ENCODE results near the gene PATJ. TPM values are rescaled to one million over a fixed set of nuclear protein-coding genes. Genes with fewer than 3 reads are reported as not detected.

The PATJ gene
- total RNA-seq, 1 experiment from 2014 or later: 72.2 TPM

DNA sequence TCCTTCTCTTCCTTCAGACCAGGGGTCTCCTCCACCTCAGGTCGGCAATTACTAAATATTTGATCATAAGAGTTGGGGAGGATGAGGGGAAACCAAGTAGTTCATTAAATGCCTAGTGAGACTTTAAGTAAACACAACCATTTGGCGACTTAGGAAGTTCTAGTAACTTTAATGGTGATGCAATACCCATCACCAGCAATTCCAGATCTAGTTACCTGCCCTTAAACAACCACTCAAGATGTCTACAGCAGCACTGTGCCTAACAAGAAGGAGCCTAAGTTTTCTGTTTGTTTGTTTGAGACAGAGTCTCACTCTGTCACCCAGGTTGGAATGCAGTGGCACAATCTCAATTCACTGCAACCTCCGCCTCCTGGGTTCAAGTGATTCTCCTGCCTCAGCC lies 395.7 kb downstream of the PATJ start:
- Mint-ChIP-seq H3K27ac (ENCODE audit: unreplicated experiment) (no peak overlapping the region), H3K36me3 (ENCODE audit: insufficient read depth, unreplicated experiment) (peaks cover 28% of the 10 kb centered on the region), H3K4me3 (ENCODE audit: low read depth, unreplicated experiment) (no peak overlapping the region), H3K27me3 (ENCODE audit: unreplicated experiment) (no peaks in the 10 kb centered on the region), H3K9me3 (ENCODE audit: low read depth, unreplicated experiment) (no peaks in the 10 kb centered on the region), H3K4me1 (ENCODE audit: low read depth, unreplicated experiment) (peaks cover 8% of the 10 kb centered on the region)
- no peak for TF ChIP-seq CTCF (IDR thresholded peaks at IDR 0.05; ENCODE audit: unreplicated experiment)
- BruUV-seq (replicated peaks): no TSS peak
- CTCF ChIA-PET: no interaction called here
- DNase-seq: no peak
- intact Hi-C loops (cut with micrococcal nuclease; ENCODE audit: unreplicated experiment): no loop called here

DNA sequence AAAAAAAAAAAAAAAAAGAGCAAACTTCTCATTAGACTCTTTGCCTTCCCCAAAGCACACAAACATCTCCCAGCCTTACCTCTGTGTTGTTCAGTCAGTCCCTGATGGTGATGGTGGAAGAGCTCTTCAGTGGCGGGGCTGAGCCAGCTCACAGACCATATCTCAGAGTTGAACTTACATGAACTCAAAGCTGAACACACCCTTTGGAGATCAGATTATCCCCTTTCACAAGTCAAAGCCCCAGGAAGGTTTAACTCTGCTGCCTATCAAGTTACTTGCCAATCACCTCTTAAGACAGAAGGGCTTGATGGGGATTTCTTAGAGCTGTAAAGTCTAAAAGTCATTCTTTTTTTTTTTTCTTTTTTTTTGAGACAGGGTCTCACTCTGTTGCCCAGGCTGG lies 397.1 kb downstream of the PATJ start:
- peaks cover 8% of the 10 kb centered on the region for H3K4me1 Mint-ChIP-seq (ENCODE audit: low read depth, unreplicated experiment)
- intact Hi-C loops (cut with micrococcal nuclease; ENCODE audit: unreplicated experiment): no loop called here
- CTCF ChIA-PET: no interaction called here
- no peak for DNase-seq
- no peak overlapping the region for H3K27ac Mint-ChIP-seq (ENCODE audit: unreplicated experiment)
- no peaks in the 10 kb centered on the region for H3K27me3 Mint-ChIP-seq (ENCODE audit: unreplicated experiment)
- no peak overlapping the region for H3K4me3 Mint-ChIP-seq (ENCODE audit: low read depth, unreplicated experiment)
- peaks cover 24% of the 10 kb centered on the region for H3K36me3 Mint-ChIP-seq (ENCODE audit: insufficient read depth, unreplicated experiment)
- TF ChIP-seq CTCF (IDR thresholded peaks at IDR 0.05; ENCODE audit: unreplicated experiment): no peak
- BruUV-seq (replicated peaks): no TSS peak
- no peaks in the 10 kb centered on the region for H3K9me3 Mint-ChIP-seq (ENCODE audit: low read depth, unreplicated experiment)

GRCh38 chr1:62140666-62141065 lies 398.4 kb downstream of the PATJ start:
- H3K27me3 Mint-ChIP-seq (ENCODE audit: unreplicated experiment): no peaks in the 10 kb centered on the region
- DNase-seq: no peak
- TF ChIP-seq CTCF (IDR thresholded peaks at IDR 0.05; ENCODE audit: unreplicated experiment): no peak
- H3K27ac Mint-ChIP-seq (ENCODE audit: unreplicated experiment): no peak overlapping the region
- BruUV-seq (replicated peaks): no TSS peak
- peaks cover 14% of the 10 kb centered on the region for H3K36me3 Mint-ChIP-seq (ENCODE audit: insufficient read depth, unreplicated experiment)
- H3K4me3 Mint-ChIP-seq (ENCODE audit: low read depth, unreplicated experiment): no peak overlapping the region
- CTCF ChIA-PET: interaction anchor here (0.9 kb wide), 1 partner anchor 9 kb away, joined by 3 read pairs; no protein-coding TSS in a partner anchor
- intact Hi-C loops (cut with micrococcal nuclease; ENCODE audit: unreplicated experiment): no loop called here
- H3K9me3 Mint-ChIP-seq (ENCODE audit: low read depth, unreplicated experiment): no peaks in the 10 kb centered on the region
- peaks cover 8% of the 10 kb centered on the region for H3K4me1 Mint-ChIP-seq (ENCODE audit: low read depth, unreplicated experiment)

GRCh38 chr1:62142496-62142895 lies 400.2 kb downstream of the PATJ start:
- Mint-ChIP-seq H3K9me3 (ENCODE audit: low read depth, unreplicated experiment) (no peaks in the 10 kb centered on the region), H3K36me3 (ENCODE audit: insufficient read depth, unreplicated experiment) (peaks cover 19% of the 10 kb centered on the region), H3K27me3 (ENCODE audit: unreplicated experiment) (no peaks in the 10 kb centered on the region), H3K4me1 (ENCODE audit: low read depth, unreplicated experiment) (peaks cover 8% of the 10 kb centered on the region), H3K27ac (ENCODE audit: unreplicated experiment) (no peak overlapping the region), H3K4me3 (ENCODE audit: low read depth, unreplicated experiment) (no peak overlapping the region)
- no peak for TF ChIP-seq CTCF (IDR thresholded peaks at IDR 0.05; ENCODE audit: unreplicated experiment)
- DNase-seq: no peak
- BruUV-seq (replicated peaks): no TSS peak
- CTCF ChIA-PET: interaction anchor here (0.9 kb wide), 1 partner anchor 14 kb away, joined by 6 read pairs; no protein-coding TSS in a partner anchor
- intact Hi-C loops (cut with micrococcal nuclease; ENCODE audit: unreplicated experiment): no loop called here

Measured in Calu3 (cell line).